WTC11 (cell line): ENCODE results near the gene SH3BP4. TPM values are rescaled to one million over a fixed set of nuclear protein-coding genes. Genes with fewer than 3 reads are reported as not detected.

ENCODE experiments used
- ATAC-seq: fragments of 200-7000 bp; cut with Tn5 transposase; 2 replicates; pipeline ENCODE4 v1.10.0; 2021; ENCODE audit warnings: mild to moderate bottlenecking, moderate library complexity
- CTCF ChIA-PET: fragments of 300-600 bp; sonication (Branson Sonifier 250); formaldehyde crosslinking; loops from one replicate; lab custom pipeline; 2021; ENCODE audit warnings: antibody characterized with exemption; lab: Charles Lee
- POLR2A ChIA-PET: fragments of 350-600 bp; sonication (Branson Sonifier 250); formaldehyde crosslinking; loops from one replicate; lab custom pipeline; 2021; ENCODE audit warnings: antibody characterized with exemption; lab: Charles Lee
- DNase-seq: peaks from one replicate; pipeline ENCODE4 v3.0.0; 2021; ENCODE audit warnings: low spot score
- H3K27ac Mint-ChIP-seq: 2 replicates; pipeline ENCODE4 v1.8.0; 2021; ENCODE audit warnings: mixed read lengths
- H3K27me3 Mint-ChIP-seq: 2 replicates; pipeline ENCODE4 v1.8.0; 2021; ENCODE audit warnings: low read depth, mild to moderate bottlenecking, moderate library complexity, mixed read lengths
- H3K36me3 Mint-ChIP-seq: 2 replicates; pipeline ENCODE4 v1.8.0; 2021; ENCODE audit warnings: mixed read lengths
- H3K4me1 Mint-ChIP-seq: 2 replicates; pipeline ENCODE4 v1.8.0; 2022; ENCODE audit warnings: mixed read lengths
- H3K4me3 Mint-ChIP-seq: 2 replicates; pipeline ENCODE4 v1.8.0; 2021; ENCODE audit warnings: mild to moderate bottlenecking, moderate library complexity, mixed read lengths
- H3K9me3 Mint-ChIP-seq: 2 replicates; pipeline ENCODE4 v1.8.0; 2021; ENCODE audit warnings: mixed read lengths
- ERG ChIP-seq: fragments of 250-450 bp; sonication (Bioruptor Pico); IDR thresholded peaks from 2 replicates; pipeline ENCODE4 v1.8.0; 2021; ENCODE audit warnings: mild to moderate bottlenecking
- FOXP1 ChIP-seq: sonication (generic); formaldehyde crosslinking; IDR thresholded peaks from 2 replicates; pipeline ENCODE4 v1.8.0; 2022; ENCODE audit warnings: missing genetic modification reagents, mild to moderate bottlenecking, moderate library complexity, borderline replicate concordance
- GABPB1 ChIP-seq: sonication (generic); formaldehyde crosslinking; IDR thresholded peaks from 2 replicates; pipeline ENCODE4 v1.8.1; 2023; ENCODE audit warnings: mild to moderate bottlenecking, missing genetic modification reagents
- HMGA2 ChIP-seq: fragments of 250-450 bp; sonication (Bioruptor Pico); IDR thresholded peaks from 2 replicates; pipeline ENCODE4 v1.4.0; 2021; ENCODE audit warnings: mild to moderate bottlenecking, moderate library complexity
- JAZF1 ChIP-seq: fragments of 250-450 bp; sonication (Bioruptor Pico); IDR thresholded peaks from 2 replicates; pipeline ENCODE4 v1.9.0; 2021; ENCODE audit warnings: moderate library complexity, mild to moderate bottlenecking, inconsistent platforms
- MLX ChIP-seq: sonication (generic); formaldehyde crosslinking; IDR thresholded peaks from 2 replicates; pipeline ENCODE4 v1.8.1; 2023; ENCODE audit warnings: mild to moderate bottlenecking, missing genetic modification reagents, moderate library complexity
- MYBL2 ChIP-seq: sonication (generic); formaldehyde crosslinking; IDR thresholded peaks from 2 replicates; pipeline ENCODE4 v1.8.1; 2023; ENCODE audit warnings: mild to moderate bottlenecking, moderate library complexity, missing genetic modification reagents
- NFATC4 ChIP-seq: fragments of 250-450 bp; sonication (Bioruptor Pico); IDR thresholded peaks from 2 replicates; pipeline ENCODE4 v1.9.0; 2021; ENCODE audit warnings: mild to moderate bottlenecking
- NR2C2 ChIP-seq: sonication (generic); formaldehyde crosslinking; IDR thresholded peaks from 2 replicates; pipeline ENCODE4 v1.8.0; 2022; ENCODE audit warnings: mild to moderate bottlenecking, missing genetic modification reagents
- NR3C1 ChIP-seq: sonication (generic); formaldehyde crosslinking; conservative IDR thresholded peaks from 2 replicates; pipeline ENCODE4 v1.8.1; 2023; ENCODE audit warnings: low read depth, mild to moderate bottlenecking, missing genetic modification reagents
- SP1 ChIP-seq: sonication (generic); formaldehyde crosslinking; conservative IDR thresholded peaks from 2 replicates; pipeline ENCODE4 v1.8.1; 2022; ENCODE audit warnings: missing genetic modification reagents
- TCF7 ChIP-seq: sonication (generic); formaldehyde crosslinking; IDR thresholded peaks from 2 replicates; pipeline ENCODE4 v1.8.0; 2022; ENCODE audit warnings: mild to moderate bottlenecking, low read depth, missing genetic modification reagents, moderate library complexity
- ZBTB21 ChIP-seq: sonication (generic); formaldehyde crosslinking; IDR thresholded peaks from 2 replicates; pipeline ENCODE4 v1.8.1; 2023; ENCODE audit warnings: mild to moderate bottlenecking, missing genetic modification reagents, borderline replicate concordance
- ZNF121 ChIP-seq: sonication (generic); formaldehyde crosslinking; IDR thresholded peaks from 2 replicates; pipeline ENCODE4 v1.8.0; 2023; ENCODE audit warnings: missing genetic modification reagents
- ZNF317 ChIP-seq: sonication (generic); formaldehyde crosslinking; IDR thresholded peaks from 2 replicates; pipeline ENCODE4 v1.8.1; 2023; ENCODE audit warnings: low read depth, mild to moderate bottlenecking, moderate library complexity, missing genetic modification reagents, borderline replicate concordance
- ZNF671 ChIP-seq: fragments of 250-450 bp; sonication (Bioruptor Pico); IDR thresholded peaks from 2 replicates; pipeline ENCODE4 v1.8.0; 2021; ENCODE audit warnings: mild to moderate bottlenecking
- total RNA-seq: library from RNA; stranded (reverse); gene quantifications from 3 replicates; pipeline ENCODE4 v1.2.3, GENCODE V29; 2021
- TF ChIP-seq, protein P1 (sequence below): sonication (generic); formaldehyde crosslinking; IDR thresholded peaks from 2 replicates; pipeline ENCODE4 v1.8.1; 2023; ENCODE audit warnings: mild to moderate bottlenecking, missing genetic modification reagents, borderline replicate concordance
- TF ChIP-seq, protein P2 (sequence below): sonication (generic); formaldehyde crosslinking; IDR thresholded peaks from 2 replicates; pipeline ENCODE4 v1.8.1; 2023; ENCODE audit warnings: mild to moderate bottlenecking, missing genetic modification reagents, moderate library complexity
- TF ChIP-seq, protein P3 (sequence below): fragments of 250-450 bp; sonication (Bioruptor Pico); IDR thresholded peaks from 2 replicates; pipeline ENCODE4 v1.9.0; 2021; ENCODE audit warnings: mild to moderate bottlenecking
- TF ChIP-seq, protein P4 (sequence below): sonication (generic); formaldehyde crosslinking; IDR thresholded peaks from 2 replicates; pipeline ENCODE4 v1.8.0; 2022; ENCODE audit warnings: mild to moderate bottlenecking, missing genetic modification reagents
- TF ChIP-seq, protein P5 (sequence below): sonication (generic); formaldehyde crosslinking; IDR thresholded peaks from 2 replicates; pipeline ENCODE4 v1.8.0; 2022; ENCODE audit warnings: mild to moderate bottlenecking, missing genetic modification reagents
- TF ChIP-seq, protein P6 (sequence below): sonication (generic); formaldehyde crosslinking; conservative IDR thresholded peaks from 2 replicates; pipeline ENCODE4 v1.8.1; 2022; ENCODE audit warnings: mild to moderate bottlenecking, missing genetic modification reagents

SH3BP4 gene
- total RNA-seq, 1 experiment from 2014 or later = 44.4 TPM

- no peak overlapping the region for H3K4me3 Mint-ChIP-seq
- DNase-seq (no peak), ATAC-seq (no peak)
- H3K27ac Mint-ChIP-seq = no peak overlapping the region
- no peaks in the 10 kb centered on the region for H3K36me3 Mint-ChIP-seq
- peaks cover 6% of the 10 kb centered on the region; the same call in 1 of the 2 replicates for H3K4me1 Mint-ChIP-seq
- CTCF ChIA-PET = no interaction called here
- H3K9me3 Mint-ChIP-seq = no peaks in the 10 kb centered on the region
- TF ChIP-seq NFATC4 = no peak
- TF ChIP-seq, protein P1, sequence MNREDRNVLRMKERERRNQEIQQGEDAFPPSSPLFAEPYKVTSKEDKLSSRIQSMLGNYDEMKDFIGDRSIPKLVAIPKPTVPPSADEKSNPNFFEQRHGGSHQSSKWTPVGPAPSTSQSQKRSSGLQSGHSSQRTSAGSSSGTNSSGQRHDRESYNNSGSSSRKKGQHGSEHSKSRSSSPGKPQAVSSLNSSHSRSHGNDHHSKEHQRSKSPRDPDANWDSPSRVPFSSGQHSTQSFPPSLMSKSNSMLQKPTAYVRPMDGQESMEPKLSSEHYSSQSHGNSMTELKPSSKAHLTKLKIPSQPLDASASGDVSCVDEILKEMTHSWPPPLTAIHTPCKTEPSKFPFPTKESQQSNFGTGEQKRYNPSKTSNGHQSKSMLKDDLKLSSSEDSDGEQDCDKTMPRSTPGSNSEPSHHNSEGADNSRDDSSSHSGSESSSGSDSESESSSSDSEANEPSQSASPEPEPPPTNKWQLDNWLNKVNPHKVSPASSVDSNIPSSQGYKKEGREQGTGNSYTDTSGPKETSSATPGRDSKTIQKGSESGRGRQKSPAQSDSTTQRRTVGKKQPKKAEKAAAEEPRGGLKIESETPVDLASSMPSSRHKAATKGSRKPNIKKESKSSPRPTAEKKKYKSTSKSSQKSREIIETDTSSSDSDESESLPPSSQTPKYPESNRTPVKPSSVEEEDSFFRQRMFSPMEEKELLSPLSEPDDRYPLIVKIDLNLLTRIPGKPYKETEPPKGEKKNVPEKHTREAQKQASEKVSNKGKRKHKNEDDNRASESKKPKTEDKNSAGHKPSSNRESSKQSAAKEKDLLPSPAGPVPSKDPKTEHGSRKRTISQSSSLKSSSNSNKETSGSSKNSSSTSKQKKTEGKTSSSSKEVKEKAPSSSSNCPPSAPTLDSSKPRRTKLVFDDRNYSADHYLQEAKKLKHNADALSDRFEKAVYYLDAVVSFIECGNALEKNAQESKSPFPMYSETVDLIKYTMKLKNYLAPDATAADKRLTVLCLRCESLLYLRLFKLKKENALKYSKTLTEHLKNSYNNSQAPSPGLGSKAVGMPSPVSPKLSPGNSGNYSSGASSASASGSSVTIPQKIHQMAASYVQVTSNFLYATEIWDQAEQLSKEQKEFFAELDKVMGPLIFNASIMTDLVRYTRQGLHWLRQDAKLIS (CRISPR knock-in tag) = no peak
- TF ChIP-seq, protein P2, sequence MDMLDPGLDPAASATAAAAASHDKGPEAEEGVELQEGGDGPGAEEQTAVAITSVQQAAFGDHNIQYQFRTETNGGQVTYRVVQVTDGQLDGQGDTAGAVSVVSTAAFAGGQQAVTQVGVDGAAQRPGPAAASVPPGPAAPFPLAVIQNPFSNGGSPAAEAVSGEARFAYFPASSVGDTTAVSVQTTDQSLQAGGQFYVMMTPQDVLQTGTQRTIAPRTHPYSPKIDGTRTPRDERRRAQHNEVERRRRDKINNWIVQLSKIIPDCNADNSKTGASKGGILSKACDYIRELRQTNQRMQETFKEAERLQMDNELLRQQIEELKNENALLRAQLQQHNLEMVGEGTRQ (CRISPR knock-in tag) = no peak
- TF ChIP-seq ZNF671 (CRISPR knock-in tag) = no peak
- TF ChIP-seq NR2C2 = no peak
- no peak for TF ChIP-seq MYBL2 (CRISPR knock-in tag)
- TF ChIP-seq GABPB1 = no peak
- no peak for TF ChIP-seq MLX (CRISPR knock-in tag)
- TF ChIP-seq, protein P3, sequence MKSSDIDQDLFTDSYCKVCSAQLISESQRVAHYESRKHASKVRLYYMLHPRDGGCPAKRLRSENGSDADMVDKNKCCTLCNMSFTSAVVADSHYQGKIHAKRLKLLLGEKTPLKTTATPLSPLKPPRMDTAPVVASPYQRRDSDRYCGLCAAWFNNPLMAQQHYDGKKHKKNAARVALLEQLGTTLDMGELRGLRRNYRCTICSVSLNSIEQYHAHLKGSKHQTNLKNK (CRISPR knock-in tag) = no peak
- TF ChIP-seq ZNF317 (CRISPR knock-in tag) = no peak
- H3K27me3 Mint-ChIP-seq = peaks cover 12% of the 10 kb centered on the region
- POLR2A ChIA-PET = no interaction called here
These were observed 41.6 kb upstream of the SH3BP4 start for GRCh38 chr2:234910186-234910679.

DNA sequence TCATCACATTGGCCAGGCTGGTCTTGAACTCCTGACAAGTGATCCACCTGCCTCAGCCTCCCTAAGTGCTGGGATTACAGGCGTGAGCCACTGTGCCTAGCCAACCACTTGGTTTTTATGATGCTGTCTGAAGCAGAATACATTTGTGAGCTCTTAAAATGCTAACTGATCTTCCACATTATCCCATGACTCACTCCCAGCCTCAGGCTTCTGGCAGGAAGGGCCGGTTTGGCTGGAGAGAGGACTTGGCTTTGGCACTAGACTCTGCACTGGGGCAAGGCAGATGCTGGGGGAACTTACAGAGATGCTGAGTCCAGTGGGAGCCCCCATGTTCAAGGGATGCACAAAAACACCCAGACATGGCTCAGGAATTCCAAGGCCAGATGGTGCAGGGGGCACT lies 40.5 kb upstream of the SH3BP4 start:
- Mint-ChIP-seq H3K36me3 (no peaks in the 10 kb centered on the region), H3K4me1 (peaks cover 6% of the 10 kb centered on the region; the same call in 1 of the 2 replicates), H3K27ac (no peak overlapping the region), H3K4me3 (no peak overlapping the region), H3K9me3 (no peaks in the 10 kb centered on the region), H3K27me3 (peaks cover 20% of the 10 kb centered on the region)
- DNase-seq (no peak), ATAC-seq (no peak)
- TF ChIP-seq HMGA2 (CRISPR knock-in tag) = no peak
- CTCF ChIA-PET = no interaction called here
- POLR2A ChIA-PET = no interaction called here

DNA sequence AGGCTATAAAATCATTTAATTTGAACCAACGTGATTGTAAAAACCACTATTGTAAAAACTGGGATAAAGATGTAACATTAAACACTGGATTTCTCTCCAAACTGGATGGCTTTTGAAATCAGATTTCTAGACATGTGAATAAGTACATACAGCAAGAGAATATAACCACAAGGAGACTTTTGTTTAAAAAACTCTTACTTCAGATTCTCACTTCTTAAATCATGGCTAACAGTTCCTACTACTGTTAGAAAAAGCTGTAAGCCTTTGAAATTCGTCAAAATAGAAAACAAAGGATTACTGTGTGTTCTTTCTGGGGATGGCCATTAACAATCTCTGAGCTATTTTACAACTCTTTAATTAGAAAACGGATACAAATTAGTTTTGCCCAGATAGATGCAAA lies 39.4 kb upstream of the SH3BP4 start:
- no peaks in the 10 kb centered on the region for H3K9me3 Mint-ChIP-seq
- CTCF ChIA-PET = no interaction called here
- POLR2A ChIA-PET = no interaction called here
- H3K27me3 Mint-ChIP-seq = peaks cover 29% of the 10 kb centered on the region
- H3K4me3 Mint-ChIP-seq = no peak overlapping the region
- no peak for DNase-seq
- H3K36me3 Mint-ChIP-seq = no peaks in the 10 kb centered on the region
- peaks cover 16% of the 10 kb centered on the region for H3K4me1 Mint-ChIP-seq
- no peak overlapping the region for H3K27ac Mint-ChIP-seq
- no peak for ATAC-seq
- TF ChIP-seq NR3C1 (CRISPR knock-in tag) (no peak), ZNF671 (CRISPR knock-in tag) (no peak), ZBTB21 (CRISPR knock-in tag) (no peak), SP1 (CRISPR knock-in tag) (no peak), ERG (CRISPR knock-in tag) (no peak), JAZF1 (CRISPR knock-in tag) (no peak), FOXP1 (CRISPR knock-in tag) (no peak), ZNF121 (CRISPR knock-in tag) (no peak), TCF7 (CRISPR knock-in tag) (no peak)
- TF ChIP-seq, protein P4, sequence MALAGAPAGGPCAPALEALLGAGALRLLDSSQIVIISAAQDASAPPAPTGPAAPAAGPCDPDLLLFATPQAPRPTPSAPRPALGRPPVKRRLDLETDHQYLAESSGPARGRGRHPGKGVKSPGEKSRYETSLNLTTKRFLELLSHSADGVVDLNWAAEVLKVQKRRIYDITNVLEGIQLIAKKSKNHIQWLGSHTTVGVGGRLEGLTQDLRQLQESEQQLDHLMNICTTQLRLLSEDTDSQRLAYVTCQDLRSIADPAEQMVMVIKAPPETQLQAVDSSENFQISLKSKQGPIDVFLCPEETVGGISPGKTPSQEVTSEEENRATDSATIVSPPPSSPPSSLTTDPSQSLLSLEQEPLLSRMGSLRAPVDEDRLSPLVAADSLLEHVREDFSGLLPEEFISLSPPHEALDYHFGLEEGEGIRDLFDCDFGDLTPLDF (CRISPR knock-in tag) = no peak
- TF ChIP-seq, protein P5, sequence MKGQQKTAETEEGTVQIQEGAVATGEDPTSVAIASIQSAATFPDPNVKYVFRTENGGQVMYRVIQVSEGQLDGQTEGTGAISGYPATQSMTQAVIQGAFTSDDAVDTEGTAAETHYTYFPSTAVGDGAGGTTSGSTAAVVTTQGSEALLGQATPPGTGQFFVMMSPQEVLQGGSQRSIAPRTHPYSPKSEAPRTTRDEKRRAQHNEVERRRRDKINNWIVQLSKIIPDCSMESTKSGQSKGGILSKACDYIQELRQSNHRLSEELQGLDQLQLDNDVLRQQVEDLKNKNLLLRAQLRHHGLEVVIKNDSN = no peak
- TF ChIP-seq, protein P2 (CRISPR knock-in tag) = no peak
- TF ChIP-seq, protein P6, sequence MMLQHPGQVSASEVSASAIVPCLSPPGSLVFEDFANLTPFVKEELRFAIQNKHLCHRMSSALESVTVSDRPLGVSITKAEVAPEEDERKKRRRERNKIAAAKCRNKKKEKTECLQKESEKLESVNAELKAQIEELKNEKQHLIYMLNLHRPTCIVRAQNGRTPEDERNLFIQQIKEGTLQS (CRISPR knock-in tag) = no peak
